DND-41 (cell line): ENCODE results near the gene ZP1.

Source experiments
- ATAC-seq: fragments of 200-7000 bp; cut with Tn5 transposase; 3 replicates; pipeline ENCODE4 v1.9.1; 2021; ENCODE audit warnings: low read depth; ENCODE audit not compliant: insufficient read depth
- DNase-seq: peaks from one replicate; pipeline ENCODE4 v3.0.0-alpha.2; 2020
- H2AFZ ChIP-seq: 2 replicates; pipeline ENCODE4 v1.6.0; 2012; ENCODE audit warnings: low read depth, low read length
- H3K27ac ChIP-seq: 2 replicates; pipeline ENCODE4 v1.5.1; 2012; ENCODE audit warnings: low read length, inconsistent platforms
- H3K27me3 ChIP-seq: fragments of 200-600 bp; sonication (generic); 2 replicates; pipeline ENCODE4 v1.6.0; 2012; ENCODE audit warnings: low read length, mild to moderate bottlenecking, inconsistent platforms; ENCODE audit not compliant: insufficient read depth, poor library complexity
- H3K36me3 ChIP-seq: 2 replicates; pipeline ENCODE4 v1.5.1; 2012; ENCODE audit warnings: low read length, inconsistent platforms; ENCODE audit not compliant: insufficient read depth
- H3K4me1 ChIP-seq: 2 replicates; pipeline ENCODE4 v1.5.1; 2012; ENCODE audit warnings: mild to moderate bottlenecking, low read length; ENCODE audit not compliant: insufficient read depth
- H3K4me2 ChIP-seq: 2 replicates; pipeline ENCODE4 v1.6.0; 2012; ENCODE audit warnings: mild to moderate bottlenecking, moderate library complexity, low read length, inconsistent platforms; ENCODE audit not compliant: insufficient read depth
- H3K4me3 ChIP-seq, 2 experiments: fragments of 200-600 bp in 1 of 2; shearing (Covaris generic) in 1 of 2; 2 replicates each; pipeline ENCODE4 v1.5.1; 2012 to 2016; ENCODE audit warnings: inconsistent platforms in 2 of 2, low read length in 2 of 2, mild to moderate bottlenecking in 2 of 2, low read depth in 1 of 2, moderate library complexity in 1 of 2
- H3K79me2 ChIP-seq: 2 replicates; pipeline ENCODE4 v1.6.0; 2012; ENCODE audit warnings: low read length, inconsistent platforms; ENCODE audit not compliant: insufficient read depth
- H3K9ac ChIP-seq: 2 replicates; pipeline ENCODE4 v1.6.0; 2012; ENCODE audit warnings: low read depth, mild to moderate bottlenecking, inconsistent platforms, low read length, moderate library complexity
- H3K9me3 ChIP-seq: 2 replicates; pipeline ENCODE4 v1.5.1; 2012; ENCODE audit warnings: low read length, moderate library complexity, mild to moderate bottlenecking, inconsistent platforms; ENCODE audit not compliant: insufficient read depth, severe bottlenecking
- H4K20me1 ChIP-seq: 2 replicates; pipeline ENCODE4 v1.6.0; 2012; ENCODE audit warnings: low read length; ENCODE audit not compliant: insufficient read depth
- CTCF ChIP-seq: IDR thresholded peaks from 2 replicates; pipeline ENCODE4 v1.5.1; 2012; ENCODE audit warnings: borderline replicate concordance, low read length, moderate library complexity, mild to moderate bottlenecking; ENCODE audit not compliant: poor library complexity, severe bottlenecking; ENCODE audit errors: extremely low read depth
- EZH2 ChIP-seq: IDR thresholded peaks from 3 replicates; pipeline ENCODE4 v1.6.1; 2012; ENCODE audit warnings: borderline replicate concordance, low read depth, mild to moderate bottlenecking, moderate library complexity, low read length, inconsistent platforms; ENCODE audit not compliant: severe bottlenecking

Gene ZP1

DNA sequence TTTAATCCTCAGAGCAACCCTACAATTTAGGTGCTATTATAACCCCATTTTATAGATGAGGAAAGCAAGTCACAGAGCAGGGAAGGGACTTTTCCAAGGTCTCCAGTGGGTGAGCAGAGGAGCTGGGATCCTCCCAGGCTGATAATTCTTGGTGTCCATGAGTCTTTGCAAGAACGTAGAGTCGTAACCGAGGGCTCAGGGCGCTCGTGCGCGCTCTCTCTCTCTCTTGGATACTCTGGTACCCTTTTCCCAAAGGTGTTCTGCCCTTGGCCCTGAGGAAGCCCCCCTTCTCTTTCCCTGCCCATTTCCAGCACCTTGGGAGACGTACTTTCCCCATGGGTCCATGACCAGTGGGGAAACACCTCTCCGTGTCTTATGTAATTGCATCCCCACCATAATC lies 5.2 kb upstream of the ZP1 start:
- no peaks in the 10 kb centered on the region for H3K27me3 ChIP-seq
- ATAC-seq (no peak), DNase-seq (no peak)
- no peak overlapping the region for H3K4me3 ChIP-seq
- no peak overlapping the region for H3K27ac ChIP-seq
- no peak for TF ChIP-seq EZH2
- TF ChIP-seq CTCF: no peak
- H3K79me2 ChIP-seq: no peaks in the 10 kb centered on the region
- H2AFZ ChIP-seq: no peak overlapping the region
- H4K20me1 ChIP-seq: no peaks in the 10 kb centered on the region
- H3K36me3 ChIP-seq: no peaks in the 10 kb centered on the region
- H3K9ac ChIP-seq: no peak overlapping the region
- H3K4me1 ChIP-seq: peaks cover 24% of the 10 kb centered on the region
- no peak overlapping the region for H3K4me2 ChIP-seq
- H3K9me3 ChIP-seq: no peaks in the 10 kb centered on the region

DNA sequence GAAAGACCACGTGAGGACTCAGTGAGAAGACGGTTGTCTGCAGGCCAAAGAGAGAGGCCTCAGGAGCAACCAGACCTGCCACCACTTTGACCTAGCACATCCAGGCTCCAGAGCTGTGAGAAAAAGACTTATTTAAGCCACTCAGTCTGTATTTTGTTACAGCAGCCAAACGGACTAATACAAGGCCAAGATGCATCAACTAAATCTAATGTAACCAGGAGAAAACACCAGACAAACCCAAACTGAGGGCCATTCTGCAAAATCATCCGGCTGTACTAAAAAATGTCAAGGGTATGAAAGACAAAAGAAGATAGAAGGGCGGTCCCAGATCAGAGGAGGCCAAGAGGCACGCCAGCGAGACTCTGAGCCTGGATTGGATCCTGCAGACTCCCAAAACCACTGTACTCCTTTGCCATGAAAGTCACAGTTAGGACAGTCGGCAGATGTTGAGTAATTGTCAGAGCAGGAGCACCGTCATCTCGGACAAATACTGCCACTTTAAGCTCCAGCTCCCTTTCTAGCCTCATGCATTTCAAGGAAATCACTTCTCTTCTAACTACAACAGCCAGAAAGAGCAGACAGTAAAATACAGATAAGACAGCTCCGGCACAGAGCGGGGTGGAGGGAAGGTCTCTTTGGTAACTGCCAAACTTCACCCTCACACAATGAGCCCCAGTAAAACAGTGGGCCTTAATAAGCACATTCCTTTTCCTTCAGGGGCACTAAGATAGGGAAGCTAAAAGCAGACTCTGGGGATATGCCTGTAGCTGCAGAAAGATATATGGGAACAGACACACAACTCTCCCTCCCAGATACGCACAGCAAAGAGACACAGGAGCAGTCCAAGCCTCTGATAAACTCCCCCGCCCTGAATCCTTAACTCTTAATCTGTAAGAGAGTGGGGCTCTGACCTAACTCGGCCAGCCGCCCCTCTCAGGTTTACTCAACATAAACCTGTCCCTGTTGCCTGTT lies 3.5 kb upstream of the ZP1 start:
- H3K4me2 ChIP-seq: no peak overlapping the region
- ATAC-seq: no peak
- no peak for DNase-seq
- H3K79me2 ChIP-seq: no peaks in the 10 kb centered on the region
- no peak overlapping the region for H2AFZ ChIP-seq
- H4K20me1 ChIP-seq: no peaks in the 10 kb centered on the region
- no peak for TF ChIP-seq CTCF
- no peak for TF ChIP-seq EZH2
- H3K4me3 ChIP-seq: no peak overlapping the region
- no peak overlapping the region for H3K9ac ChIP-seq
- H3K27me3 ChIP-seq: no peaks in the 10 kb centered on the region
- no peaks in the 10 kb centered on the region for H3K36me3 ChIP-seq
- H3K4me1 ChIP-seq: peaks cover 31% of the 10 kb centered on the region
- H3K9me3 ChIP-seq: no peaks in the 10 kb centered on the region
- H3K27ac ChIP-seq: no peak overlapping the region

DNA sequence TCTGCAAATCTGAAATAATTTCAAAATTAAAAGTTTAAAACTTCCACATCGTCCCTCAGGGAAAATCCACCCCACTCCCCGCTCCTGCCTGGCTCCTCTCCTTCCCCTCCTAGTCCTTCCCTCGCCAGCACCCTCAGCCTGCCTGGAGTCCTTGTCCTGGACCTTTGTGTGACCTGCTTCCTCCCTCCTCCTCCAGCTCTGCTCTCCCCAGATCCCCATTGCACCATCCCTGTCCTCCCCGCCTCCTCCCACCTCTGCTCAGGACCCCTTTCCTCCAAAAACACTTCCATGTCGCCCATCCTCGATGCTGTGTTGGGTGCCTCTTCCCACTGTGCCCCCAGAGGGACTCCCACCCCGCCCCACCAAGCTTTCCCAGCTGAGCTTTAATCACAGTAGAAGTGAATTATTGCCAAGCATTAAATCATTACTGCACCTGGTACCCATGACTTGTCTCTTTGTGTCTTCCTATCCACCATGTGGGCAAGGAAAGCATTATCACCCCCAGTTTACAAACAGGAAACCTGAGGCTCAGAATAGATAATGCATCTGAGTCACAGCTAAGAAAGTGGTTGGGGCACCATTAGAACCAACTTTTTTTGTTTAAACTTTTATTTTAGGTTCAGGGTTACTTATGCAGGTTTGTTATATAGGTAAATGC lies 2.4 kb upstream of the ZP1 start:
- Histone ChIP-seq H4K20me1 (no peaks in the 10 kb centered on the region), H3K36me3 (no peaks in the 10 kb centered on the region), H2AFZ (no peak overlapping the region), H3K27me3 (no peaks in the 10 kb centered on the region), H3K4me1 (peaks cover 40% of the 10 kb centered on the region), H3K79me2 (no peaks in the 10 kb centered on the region), H3K9me3 (no peaks in the 10 kb centered on the region), H3K27ac (no peak overlapping the region), H3K4me2 (no peak overlapping the region), H3K9ac (no peak overlapping the region), H3K4me3 (no peak overlapping the region)
- ATAC-seq (no peak), DNase-seq (no peak)
- TF ChIP-seq CTCF (no peak), EZH2 (no peak)
